Mucosa of descending colon (tissue), 3 donors: Measurements from ENCODE around the gene ATP5F1D. TPM values are rescaled to one million over a fixed set of nuclear protein-coding genes. Genes with fewer than 3 reads are reported as not detected.

Source experiments
- ATAC-seq: fragments of 200-7000 bp; cut with Tn5 transposase; one replicate; pipeline ENCODE4 v1.9.1; 2020; ENCODE audit warnings: mild to moderate bottlenecking, moderate library complexity
- DNase-seq, 3 donors: peaks; one replicate each; pipeline ENCODE4 v3.0.0-alpha.2; 2020
- H3K36me3 ChIP-seq: fragments of 200-600 bp; one replicate; pipeline ENCODE4 v1.8.0; 2021; ENCODE audit warnings: low read depth, mild to moderate bottlenecking
- H3K4me1 ChIP-seq: fragments of 200-600 bp; one replicate; pipeline ENCODE4 v1.8.0; 2021; ENCODE audit warnings: low read depth, mild to moderate bottlenecking
- H3K4me3 ChIP-seq: fragments of 200-600 bp; one replicate; pipeline ENCODE4 v1.8.0; 2021; ENCODE audit warnings: mild to moderate bottlenecking
- H3K9me3 ChIP-seq: fragments of 200-600 bp; one replicate; pipeline ENCODE4 v1.8.0; 2021; ENCODE audit warnings: mild to moderate bottlenecking
- intact Hi-C, 2 donors: fragments of 100-400 bp; cut with DNase I in 1 of 2; cut with micrococcal nuclease in 1 of 2; formaldehyde crosslinking; loops; one replicate each; pipeline versions ENCODE4 v1.11.0 to v1.11.1; 2022; cut with DNase I, micrococcal nuclease
- total RNA-seq, 3 donors: library from RNA; stranded (reverse); fragmentation: NEBNext Ultra II Directional in 2 of 3; extraction: Animal tissue kit (Norgen Biotek cat#: 25700) in 2 of 3; gene quantifications; one replicate each; pipeline versions ENCODE4 v1.2.1 to v1.2.4, GENCODE V29; 2021 to 2023
- TF ChIP-seq, protein P1 (sequence below): fragments of 200-600 bp; IDR thresholded peaks from one replicate; pipeline ENCODE4 v1.8.0; 2022; ENCODE audit warnings: antibody characterized with exemption, mild to moderate bottlenecking
- donor health status: DM: no; HTN: no; CAD: no; lungs with moderate emphysema.
- donor health status: DM: no; HTN: no; CAD: no.
- donor health status: DM: no; HTN: yes; CAD: no.

The ATP5F1D gene
- total RNA-seq, 3 donors from 2014 or later: 302 to 391 (median 378) TPM

DNA sequence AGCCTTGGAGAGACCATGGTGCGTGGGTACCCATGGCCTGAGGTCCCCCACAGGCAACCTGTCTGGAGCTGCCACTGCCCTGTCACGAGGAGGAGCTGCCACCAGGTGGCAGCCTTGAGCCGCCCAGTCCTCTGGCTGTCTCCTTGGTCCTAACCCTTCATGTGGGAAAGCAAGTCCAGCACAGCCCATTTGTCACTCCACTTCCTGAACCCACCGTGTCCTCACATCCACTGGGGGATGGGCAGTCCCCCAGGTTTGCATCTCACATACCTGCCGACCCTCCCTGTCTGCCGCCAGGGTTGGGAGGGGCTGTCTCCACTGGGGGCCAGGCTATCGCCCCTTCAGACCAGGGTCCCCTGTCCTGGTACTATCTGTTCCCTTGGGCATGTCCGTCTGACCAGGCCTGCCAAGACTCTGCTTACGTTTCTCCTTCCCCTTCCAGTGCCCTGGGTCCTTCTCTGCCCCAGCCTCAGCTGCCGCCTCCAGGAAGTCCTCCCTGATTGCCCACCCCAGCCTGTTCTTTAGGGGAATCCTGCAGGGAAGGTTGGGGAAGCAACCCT is 38.3 kb downstream of the ATP5F1D start:
- intact Hi-C loops: no loop called here
- H3K4me1 ChIP-seq: peaks cover 39% of the 10 kb centered on the region
- H3K36me3 ChIP-seq: no peaks in the 10 kb centered on the region
- peak; percentile 19 for ATAC-seq
- no peak overlapping the region for H3K4me3 ChIP-seq
- TF ChIP-seq, protein P1, sequence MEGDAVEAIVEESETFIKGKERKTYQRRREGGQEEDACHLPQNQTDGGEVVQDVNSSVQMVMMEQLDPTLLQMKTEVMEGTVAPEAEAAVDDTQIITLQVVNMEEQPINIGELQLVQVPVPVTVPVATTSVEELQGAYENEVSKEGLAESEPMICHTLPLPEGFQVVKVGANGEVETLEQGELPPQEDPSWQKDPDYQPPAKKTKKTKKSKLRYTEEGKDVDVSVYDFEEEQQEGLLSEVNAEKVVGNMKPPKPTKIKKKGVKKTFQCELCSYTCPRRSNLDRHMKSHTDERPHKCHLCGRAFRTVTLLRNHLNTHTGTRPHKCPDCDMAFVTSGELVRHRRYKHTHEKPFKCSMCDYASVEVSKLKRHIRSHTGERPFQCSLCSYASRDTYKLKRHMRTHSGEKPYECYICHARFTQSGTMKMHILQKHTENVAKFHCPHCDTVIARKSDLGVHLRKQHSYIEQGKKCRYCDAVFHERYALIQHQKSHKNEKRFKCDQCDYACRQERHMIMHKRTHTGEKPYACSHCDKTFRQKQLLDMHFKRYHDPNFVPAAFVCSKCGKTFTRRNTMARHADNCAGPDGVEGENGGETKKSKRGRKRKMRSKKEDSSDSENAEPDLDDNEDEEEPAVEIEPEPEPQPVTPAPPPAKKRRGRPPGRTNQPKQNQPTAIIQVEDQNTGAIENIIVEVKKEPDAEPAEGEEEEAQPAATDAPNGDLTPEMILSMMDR: peak; percentile 96
- H3K9me3 ChIP-seq: no peaks in the 10 kb centered on the region
- peak; percentile 85 to 92 (median 92) for DNase-seq

DNA sequence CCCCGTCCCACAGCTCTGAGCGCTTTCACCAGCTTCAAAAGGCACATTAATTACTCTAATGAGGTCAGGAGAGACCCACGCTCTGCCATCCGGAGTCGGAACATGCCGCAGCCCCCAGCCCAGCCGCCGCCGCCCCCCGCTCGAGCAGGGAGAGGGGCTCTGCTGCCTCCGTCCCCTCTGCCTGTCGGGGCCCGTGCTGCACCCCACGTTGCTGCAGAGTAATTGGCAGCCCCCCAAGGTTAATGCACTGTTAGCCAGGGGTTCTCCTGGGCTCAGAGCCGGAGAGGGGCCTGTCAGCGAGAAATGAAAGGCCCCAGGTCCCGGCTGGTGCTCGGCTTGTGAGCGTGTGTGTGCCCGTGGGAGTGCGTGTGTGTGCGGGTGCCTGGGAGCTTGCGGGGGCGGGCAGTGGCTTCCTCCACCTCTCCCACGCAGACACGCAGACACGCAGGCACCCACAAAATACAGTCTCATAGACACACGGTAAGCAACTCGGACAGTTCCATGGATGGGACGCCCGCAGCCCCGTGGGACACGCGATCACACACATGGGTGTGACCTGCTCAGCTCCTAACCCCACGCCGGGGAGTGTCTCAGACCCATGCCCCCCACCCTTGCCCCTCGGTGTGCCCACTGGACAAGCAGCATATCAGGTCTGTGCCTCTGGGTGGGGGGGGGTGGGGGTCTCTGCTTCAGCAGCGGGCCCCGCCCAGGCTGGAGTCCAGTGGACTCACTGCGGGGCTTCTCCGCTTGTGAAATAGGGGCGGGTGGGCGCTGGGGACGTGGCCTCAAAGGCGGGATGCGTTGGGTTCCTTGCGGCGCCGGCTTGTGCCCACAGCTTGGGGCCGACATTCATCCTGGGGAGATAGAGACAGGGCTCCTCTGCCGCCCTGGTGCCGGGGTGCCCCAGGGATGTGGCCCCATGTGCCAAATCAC is 39.4 kb downstream of the ATP5F1D start:
- no peaks in the 10 kb centered on the region for H3K36me3 ChIP-seq
- TF ChIP-seq, protein P1: no peak
- ATAC-seq: no peak
- DNase-seq: peak in 1 of 3 donors; percentile 39
- H3K4me1 ChIP-seq: peaks cover 43% of the 10 kb centered on the region
- no peaks in the 10 kb centered on the region for H3K9me3 ChIP-seq
- intact Hi-C loops: no loop called here
- no peak overlapping the region for H3K4me3 ChIP-seq

DNA sequence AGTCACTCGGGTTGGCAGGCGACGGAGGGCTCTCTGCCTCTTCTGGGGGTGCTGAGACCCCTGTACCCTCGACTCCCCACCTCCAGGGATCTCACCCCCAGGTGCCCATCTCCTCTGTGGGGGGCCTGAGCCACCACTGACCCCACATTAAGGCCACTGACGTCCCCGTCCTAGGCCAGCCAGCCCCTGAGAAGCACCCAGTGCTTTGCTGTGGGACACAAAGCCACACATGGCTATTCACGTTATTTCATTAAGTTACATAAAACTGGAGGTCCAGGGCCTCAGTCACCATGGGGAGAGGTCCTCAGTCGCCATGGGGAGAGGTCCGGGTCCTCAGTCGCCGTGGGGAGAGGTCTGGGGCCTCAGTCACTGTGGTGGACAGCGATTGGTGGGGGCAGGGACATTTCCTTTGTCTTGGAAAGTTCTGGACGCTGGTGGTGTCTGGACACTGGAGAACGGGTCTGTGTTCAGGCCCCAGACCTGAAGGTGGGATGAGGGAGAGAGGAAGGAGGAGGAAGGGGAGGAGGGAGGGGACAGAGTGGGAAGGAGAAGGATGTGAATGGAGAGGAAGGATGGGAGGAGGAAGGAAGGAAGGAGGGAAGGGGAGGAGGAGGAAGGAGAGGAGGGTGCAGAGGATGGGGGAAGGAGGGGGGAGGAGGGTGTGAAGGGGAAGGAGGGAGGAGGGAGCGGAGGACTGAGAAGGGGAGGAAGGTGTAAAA is 40.2 kb downstream of the ATP5F1D start:
- no peaks in the 10 kb centered on the region for H3K9me3 ChIP-seq
- peaks cover 36% of the 10 kb centered on the region for H3K4me1 ChIP-seq

DNA sequence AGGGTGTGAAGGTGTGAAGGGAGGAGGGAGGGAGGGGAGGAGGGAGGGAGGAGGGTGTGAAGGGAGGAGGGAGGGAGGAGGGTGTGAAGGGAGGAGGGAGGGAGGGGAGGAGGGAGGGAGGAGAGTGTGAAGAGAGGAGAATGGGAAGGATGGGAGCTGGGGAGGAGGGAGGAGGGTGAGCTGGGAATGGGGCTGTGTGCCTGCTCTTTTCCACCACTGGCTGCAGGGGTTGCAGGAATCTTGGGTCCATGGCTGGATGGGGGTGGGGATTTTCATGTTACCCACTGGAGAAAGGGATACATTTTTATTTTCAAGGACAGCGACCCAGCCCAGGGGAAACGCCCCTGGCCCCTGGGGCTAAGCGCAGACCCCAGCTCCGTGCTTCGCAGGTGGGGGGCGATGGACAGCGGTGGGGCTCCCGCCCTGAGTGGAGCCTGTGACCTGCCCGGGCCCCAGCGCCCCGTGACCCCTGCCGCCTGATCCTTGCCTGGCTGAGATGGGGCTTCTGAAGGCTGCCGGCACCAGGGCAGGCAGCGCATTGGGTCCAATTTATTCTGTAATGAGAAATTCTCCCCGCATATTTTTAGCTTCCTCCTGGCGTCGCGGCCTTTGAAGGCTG is 41.1 kb downstream of the ATP5F1D start:
- ATAC-seq (no peak), DNase-seq (peak in 1 of 3 donors; percentile 43)
- peaks cover 36% of the 10 kb centered on the region for H3K4me1 ChIP-seq
- TF ChIP-seq, protein P1: no peak
- H3K4me3 ChIP-seq: no peak overlapping the region
- H3K9me3 ChIP-seq: no peaks in the 10 kb centered on the region
- no peaks in the 10 kb centered on the region for H3K36me3 ChIP-seq
- intact Hi-C loops: no loop called here

More for the DNA sequence above, 40.2 kb downstream of the ATP5F1D start:
- intact Hi-C loops: no loop called here
- DNase-seq: no peak
- no peak for ATAC-seq
- Histone ChIP-seq H3K36me3 (no peaks in the 10 kb centered on the region), H3K4me3 (no peak overlapping the region)
- TF ChIP-seq, protein P1: no peak

DNA sequence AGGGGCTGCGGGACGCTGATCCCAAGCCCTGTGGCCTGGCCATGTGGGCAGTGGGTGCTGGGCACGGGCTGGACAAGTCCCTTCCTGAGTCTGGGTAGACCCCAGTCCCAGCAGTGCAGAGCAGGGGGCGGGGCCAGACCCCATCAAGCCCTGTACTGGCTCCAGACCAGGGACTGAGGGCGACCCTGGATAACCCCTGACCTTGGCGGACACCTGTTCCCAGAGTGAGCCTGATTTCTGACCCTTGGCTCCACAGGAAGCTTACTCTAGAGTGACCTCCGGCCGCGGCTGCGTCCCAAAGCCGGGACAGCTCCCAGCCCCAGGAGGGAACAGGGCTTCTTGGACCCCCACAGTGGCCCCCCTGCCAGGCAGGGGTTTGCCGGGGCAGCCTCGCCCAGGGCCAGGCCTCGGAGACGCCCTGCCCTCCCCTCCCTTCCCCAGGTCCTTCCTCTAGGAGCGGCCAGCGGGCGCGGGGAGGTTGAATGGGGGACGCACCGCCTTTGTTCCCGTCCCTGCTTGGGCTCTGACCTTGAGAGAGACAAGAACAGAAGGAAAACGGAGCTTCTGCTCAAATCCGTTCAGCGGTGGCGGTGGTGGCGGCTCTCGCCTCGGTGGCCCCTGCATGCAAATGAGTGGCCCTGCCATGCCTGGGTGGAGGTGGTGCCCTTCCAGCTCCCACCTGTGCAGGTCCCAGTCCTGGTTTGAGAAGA is 41.8 kb downstream of the ATP5F1D start:
- no peak overlapping the region for H3K4me3 ChIP-seq
- no peaks in the 10 kb centered on the region for H3K9me3 ChIP-seq
- peak; percentile 22 for ATAC-seq
- peak in 1 of 3 donors; percentile 67 for DNase-seq
- intact Hi-C loops: no loop called here
- peaks cover 36% of the 10 kb centered on the region for H3K4me1 ChIP-seq
- no peaks in the 10 kb centered on the region for H3K36me3 ChIP-seq
- TF ChIP-seq, protein P1: no peak
